Measurements from ENCODE around the gene FURIN.
"Not testable (repeated sequence)": the region's sequence is repeated elsewhere in the genome, so short reads cannot be mapped to it uniquely, and the experiment has no call there.

Gene FURIN

DNA sequence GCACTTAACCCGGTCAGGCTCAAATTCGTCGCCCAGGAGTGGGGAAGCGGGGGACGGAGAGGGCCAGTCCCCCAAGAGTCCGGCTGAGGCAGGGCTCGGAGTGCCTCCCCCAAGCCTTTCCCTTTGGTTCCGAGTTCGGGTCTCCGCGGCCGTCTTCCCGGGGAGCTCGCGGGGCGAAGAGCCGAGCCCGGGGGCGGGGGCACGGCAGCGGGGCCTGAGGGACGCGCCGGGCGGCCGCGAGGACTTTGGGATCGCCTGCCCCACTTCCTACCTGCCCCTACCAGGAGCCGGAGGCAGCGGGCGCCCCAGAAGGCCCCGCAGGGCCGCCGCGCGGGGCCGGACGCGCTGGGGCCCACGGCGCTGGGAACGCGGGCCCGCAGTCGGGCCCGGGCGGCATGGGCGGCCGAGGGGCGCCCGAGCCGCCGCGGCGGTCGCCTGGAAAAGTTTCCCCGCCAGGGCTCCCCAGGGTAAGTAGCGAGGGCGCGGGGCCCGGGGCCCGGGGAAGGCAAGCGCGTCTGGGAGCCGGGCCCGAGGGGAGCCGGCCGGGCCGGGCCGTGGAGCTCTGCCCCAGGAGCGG lies 2.8 kb downstream of the FURIN start:
- Histone ChIP-seq H3K4me3 (ENCODE audit: low read depth, low read length) (peak overlapping the region; percentile 75), H3K9ac (ENCODE audit: low read depth, low read length) (0 out of 2 replicates have a peak overlapping the region, but pooled peaks have one; percentile 45), H3K4me1 (ENCODE audit: control insufficient read depth, insufficient read depth, low read length) (peaks cover 54% of the 10 kb centered on the region), H3K27me3 (ENCODE audit: control insufficient read depth, insufficient read depth, low read length) (no peaks in the 10 kb centered on the region), H3K36me3 (ENCODE audit: control insufficient read depth, insufficient read depth, low read length) (peaks cover under 1% of the 10 kb centered on the region; the same call in 1 of the 2 replicates), H3K27ac (ENCODE audit: low read depth, low read length) (peak overlapping the region; percentile 92), H3K9me3 (ENCODE audit: control insufficient read depth, insufficient read depth, low read length) (no peaks in the 10 kb centered on the region)

DNA sequence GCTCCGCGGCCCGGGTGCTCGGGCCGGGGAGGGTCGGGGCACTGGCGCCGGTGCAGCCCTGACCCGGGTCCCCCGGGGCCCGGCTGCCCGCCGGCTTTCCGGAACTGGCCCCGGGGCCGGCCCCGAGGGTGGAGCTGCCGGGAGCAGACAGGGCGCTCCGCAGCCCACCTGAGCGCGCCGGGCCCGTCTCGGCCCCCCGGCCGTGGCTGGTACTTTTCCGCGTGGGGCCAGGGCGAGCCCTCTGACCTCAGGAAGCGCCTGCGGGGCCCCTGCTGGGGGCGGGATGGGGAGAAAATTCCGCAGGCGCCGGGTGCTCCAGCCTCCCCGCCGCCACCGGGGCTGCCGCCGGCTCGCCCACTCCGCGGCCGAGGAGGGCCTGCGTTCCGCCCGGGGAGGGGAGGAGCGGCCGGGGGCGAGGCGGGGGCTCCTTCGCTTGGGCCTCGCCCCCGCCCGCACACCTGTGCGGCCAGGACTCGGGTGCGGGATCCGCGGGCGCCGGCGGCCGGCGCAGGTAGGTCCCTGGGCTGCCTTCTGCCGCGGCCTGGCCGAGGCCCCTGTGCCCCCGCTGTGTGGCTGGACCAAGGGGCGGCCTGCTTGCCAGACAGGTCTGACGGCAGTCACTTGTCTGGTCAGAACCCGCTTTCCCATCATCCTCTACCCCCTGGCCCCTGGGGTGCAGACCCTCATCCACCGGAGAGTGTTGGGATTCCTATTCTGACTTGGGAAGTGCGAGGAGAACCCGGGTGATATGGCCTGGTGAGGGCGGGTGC lies 3.5 kb downstream of the FURIN start:
- Histone ChIP-seq H3K4me1 (ENCODE audit: control insufficient read depth, insufficient read depth, low read length) (peaks cover 54% of the 10 kb centered on the region), H3K4me3 (ENCODE audit: low read depth, low read length) (peak overlapping the region; percentile 75), H3K9me3 (ENCODE audit: control insufficient read depth, insufficient read depth, low read length) (no peaks in the 10 kb centered on the region), H3K36me3 (ENCODE audit: control insufficient read depth, insufficient read depth, low read length) (peaks cover 7% of the 10 kb centered on the region), H3K9ac (ENCODE audit: low read depth, low read length) (no peak overlapping the region), H3K27me3 (ENCODE audit: control insufficient read depth, insufficient read depth, low read length) (no peaks in the 10 kb centered on the region), H3K27ac (ENCODE audit: low read depth, low read length) (peak overlapping the region; percentile 92)

GRCh38 chr15:90872486-90873184 lies 4.2 kb downstream of the FURIN start:
- no peak overlapping the region for H3K9ac ChIP-seq (ENCODE audit: low read depth, low read length)
- H3K27me3 ChIP-seq (ENCODE audit: control insufficient read depth, insufficient read depth, low read length), result no peaks in the 10 kb centered on the region
- H3K4me1 ChIP-seq (ENCODE audit: control insufficient read depth, insufficient read depth, low read length), result peaks cover 54% of the 10 kb centered on the region
- peak overlapping the region; percentile 75 for H3K4me3 ChIP-seq (ENCODE audit: low read depth, low read length)
- no peaks in the 10 kb centered on the region for H3K9me3 ChIP-seq (ENCODE audit: control insufficient read depth, insufficient read depth, low read length)
- H3K36me3 ChIP-seq (ENCODE audit: control insufficient read depth, insufficient read depth, low read length), result peaks cover 14% of the 10 kb centered on the region
- peak overlapping the region; percentile 92 for H3K27ac ChIP-seq (ENCODE audit: low read depth, low read length)

DNA sequence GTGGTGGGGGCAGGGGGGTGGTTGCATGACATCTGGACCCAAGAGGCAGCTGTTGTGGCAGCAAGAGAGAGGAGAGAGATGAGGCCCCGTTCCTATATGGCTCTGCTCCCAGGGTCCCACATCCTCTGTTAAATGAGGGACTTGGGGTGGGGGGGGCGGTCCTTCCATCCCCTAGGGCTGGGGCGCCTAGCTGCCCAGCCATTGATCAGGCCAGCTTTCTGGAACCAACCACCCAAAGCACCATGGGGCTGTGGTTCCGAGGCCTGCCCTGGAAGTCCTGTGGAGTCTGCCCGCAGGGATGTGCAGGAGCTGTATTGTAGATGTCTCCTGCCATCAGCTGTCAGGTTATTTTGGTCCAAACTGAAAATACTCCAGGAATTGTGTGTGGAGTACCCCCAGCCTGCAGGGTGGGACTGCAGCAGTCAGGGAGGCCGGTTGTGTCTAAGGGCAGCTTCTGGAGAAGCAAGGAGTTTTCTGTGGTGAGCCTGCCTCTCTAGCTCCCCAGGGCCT lies 5.2 kb downstream of the FURIN start:
- H3K4me1 ChIP-seq (ENCODE audit: control insufficient read depth, insufficient read depth, low read length), result peaks cover 47% of the 10 kb centered on the region
- peak overlapping the region; percentile 92 for H3K27ac ChIP-seq (ENCODE audit: low read depth, low read length)
- no peak overlapping the region for H3K9ac ChIP-seq (ENCODE audit: low read depth, low read length)
- no peaks in the 10 kb centered on the region for H3K9me3 ChIP-seq (ENCODE audit: control insufficient read depth, insufficient read depth, low read length)
- peaks cover 20% of the 10 kb centered on the region for H3K36me3 ChIP-seq (ENCODE audit: control insufficient read depth, insufficient read depth, low read length)
- H3K27me3 ChIP-seq (ENCODE audit: control insufficient read depth, insufficient read depth, low read length), result no peaks in the 10 kb centered on the region
- no peak overlapping the region for H3K4me3 ChIP-seq (ENCODE audit: low read depth, low read length)

DNA sequence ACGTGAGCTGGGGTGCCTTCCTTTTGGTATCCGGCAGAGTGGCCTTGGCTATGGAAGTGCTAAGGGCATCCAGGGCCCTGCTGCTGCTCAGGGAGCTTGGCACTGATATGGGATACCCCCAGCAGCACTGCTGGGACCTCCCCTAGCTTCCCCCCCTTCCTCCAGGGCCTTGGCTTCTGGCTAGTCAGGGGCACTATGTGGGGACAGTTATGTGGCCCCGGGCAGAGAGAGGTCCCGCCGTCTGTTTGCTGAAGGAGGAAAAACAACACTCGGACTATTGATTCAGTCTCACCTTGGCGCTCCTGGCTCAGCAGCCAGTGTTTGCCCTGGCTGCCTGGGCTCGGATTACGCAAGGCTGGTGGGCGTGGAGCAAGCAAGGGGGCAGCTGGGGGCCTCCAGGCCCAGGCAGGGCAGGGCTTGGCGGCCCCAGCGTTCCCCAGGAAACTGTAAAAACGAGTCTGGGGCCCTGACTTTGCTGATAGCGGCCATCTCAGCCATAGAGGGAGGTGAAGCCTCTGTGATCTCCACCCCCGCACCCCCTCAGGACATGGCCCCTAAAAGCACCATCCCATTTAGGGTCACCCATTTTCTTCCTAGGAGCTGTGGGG lies 5.7 kb downstream of the FURIN start:
- peaks cover 23% of the 10 kb centered on the region for H3K36me3 ChIP-seq (ENCODE audit: control insufficient read depth, insufficient read depth, low read length)
- H3K4me1 ChIP-seq (ENCODE audit: control insufficient read depth, insufficient read depth, low read length), result peaks cover 42% of the 10 kb centered on the region
- H3K4me3 ChIP-seq (ENCODE audit: low read depth, low read length), result no peak overlapping the region; the same call in 1 of the 2 replicates

GRCh38 chr15:90874986-90875385 lies 6.6 kb downstream of the FURIN start:
- Histone ChIP-seq H3K4me1 (ENCODE audit: control insufficient read depth, insufficient read depth, low read length) (peaks cover 33% of the 10 kb centered on the region), H3K36me3 (ENCODE audit: control insufficient read depth, insufficient read depth, low read length) (peaks cover 32% of the 10 kb centered on the region)
- H3K9me3 ChIP-seq (ENCODE audit: control insufficient read depth, insufficient read depth, low read length); H3K9ac ChIP-seq (ENCODE audit: low read depth, low read length); H3K27me3 ChIP-seq (ENCODE audit: control insufficient read depth, insufficient read depth, low read length); H3K27ac ChIP-seq (ENCODE audit: low read depth, low read length); H3K4me3 ChIP-seq (ENCODE audit: low read depth, low read length): not testable (repeated sequence)

More for the DNA sequence above, 5.7 kb downstream of the FURIN start:
- no peak overlapping the region for H3K9ac ChIP-seq (ENCODE audit: low read depth, low read length)
- peak overlapping the region; percentile 92 for H3K27ac ChIP-seq (ENCODE audit: low read depth, low read length)
- H3K9me3 ChIP-seq (ENCODE audit: control insufficient read depth, insufficient read depth, low read length), result no peaks in the 10 kb centered on the region
- no peaks in the 10 kb centered on the region for H3K27me3 ChIP-seq (ENCODE audit: control insufficient read depth, insufficient read depth, low read length)

GRCh38 chr15:90875549-90875981 lies 7.2 kb downstream of the FURIN start:
- H3K27me3 ChIP-seq (ENCODE audit: control insufficient read depth, insufficient read depth, low read length), result no peaks in the 10 kb centered on the region
- peaks cover 27% of the 10 kb centered on the region for H3K4me1 ChIP-seq (ENCODE audit: control insufficient read depth, insufficient read depth, low read length)
- H3K27ac ChIP-seq (ENCODE audit: low read depth, low read length), result no peak overlapping the region
- no peak overlapping the region for H3K4me3 ChIP-seq (ENCODE audit: low read depth, low read length)
- peaks cover 38% of the 10 kb centered on the region for H3K36me3 ChIP-seq (ENCODE audit: control insufficient read depth, insufficient read depth, low read length)
- no peaks in the 10 kb centered on the region for H3K9me3 ChIP-seq (ENCODE audit: control insufficient read depth, insufficient read depth, low read length)
- H3K9ac ChIP-seq (ENCODE audit: low read depth, low read length), result no peak overlapping the region

GRCh38 chr15:90876046-90876445 lies 7.7 kb downstream of the FURIN start:
- Histone ChIP-seq H3K9me3 (ENCODE audit: control insufficient read depth, insufficient read depth, low read length) (no peaks in the 10 kb centered on the region), H3K27me3 (ENCODE audit: control insufficient read depth, insufficient read depth, low read length) (no peaks in the 10 kb centered on the region), H3K27ac (ENCODE audit: low read depth, low read length) (no peak overlapping the region), H3K4me1 (ENCODE audit: control insufficient read depth, insufficient read depth, low read length) (peaks cover 24% of the 10 kb centered on the region), H3K4me3 (ENCODE audit: low read depth, low read length) (no peak overlapping the region), H3K36me3 (ENCODE audit: control insufficient read depth, insufficient read depth, low read length) (peaks cover 42% of the 10 kb centered on the region), H3K9ac (ENCODE audit: low read depth, low read length) (no peak overlapping the region)

DNA sequence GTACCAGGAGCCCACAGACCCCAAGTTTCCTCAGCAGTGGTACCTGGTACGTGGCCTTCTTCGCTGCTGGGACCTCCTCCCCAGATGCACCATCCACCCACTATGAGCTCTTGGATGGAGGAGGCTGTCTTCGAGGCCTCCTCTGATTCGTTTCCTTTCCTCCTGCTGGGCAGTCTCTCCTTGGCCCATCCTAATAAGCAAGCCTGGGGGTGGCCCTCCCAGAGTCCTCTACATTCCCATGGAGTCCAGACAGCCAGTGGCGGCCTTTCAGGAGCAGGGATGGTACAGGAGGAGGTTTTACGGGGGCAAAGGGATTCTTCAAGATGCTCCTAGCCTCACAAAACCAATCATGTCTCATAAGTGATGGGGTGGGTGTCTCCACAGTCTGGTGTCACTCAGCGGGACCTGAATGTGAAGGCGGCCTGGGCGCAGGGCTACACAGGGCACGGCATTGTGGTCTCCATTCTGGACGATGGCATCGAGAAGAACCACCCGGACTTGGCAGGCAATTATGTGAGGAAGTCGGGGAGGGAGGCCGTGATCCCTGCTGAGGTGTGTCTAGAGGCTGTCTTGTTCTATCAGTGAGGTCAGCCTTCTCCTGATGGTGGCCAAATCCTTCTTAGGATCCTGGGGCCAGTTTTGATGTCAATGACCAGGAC lies 8.3 kb downstream of the FURIN start:
- H3K4me3 ChIP-seq (ENCODE audit: low read depth, low read length), result no peak overlapping the region
- H3K27me3 ChIP-seq (ENCODE audit: control insufficient read depth, insufficient read depth, low read length), result no peaks in the 10 kb centered on the region
- H3K4me1 ChIP-seq (ENCODE audit: control insufficient read depth, insufficient read depth, low read length), result peaks cover 24% of the 10 kb centered on the region
- no peak overlapping the region for H3K27ac ChIP-seq (ENCODE audit: low read depth, low read length)
- H3K9ac ChIP-seq (ENCODE audit: low read depth, low read length), result no peak overlapping the region
- peaks cover 48% of the 10 kb centered on the region for H3K36me3 ChIP-seq (ENCODE audit: control insufficient read depth, insufficient read depth, low read length)
- no peaks in the 10 kb centered on the region for H3K9me3 ChIP-seq (ENCODE audit: control insufficient read depth, insufficient read depth, low read length)

DNA sequence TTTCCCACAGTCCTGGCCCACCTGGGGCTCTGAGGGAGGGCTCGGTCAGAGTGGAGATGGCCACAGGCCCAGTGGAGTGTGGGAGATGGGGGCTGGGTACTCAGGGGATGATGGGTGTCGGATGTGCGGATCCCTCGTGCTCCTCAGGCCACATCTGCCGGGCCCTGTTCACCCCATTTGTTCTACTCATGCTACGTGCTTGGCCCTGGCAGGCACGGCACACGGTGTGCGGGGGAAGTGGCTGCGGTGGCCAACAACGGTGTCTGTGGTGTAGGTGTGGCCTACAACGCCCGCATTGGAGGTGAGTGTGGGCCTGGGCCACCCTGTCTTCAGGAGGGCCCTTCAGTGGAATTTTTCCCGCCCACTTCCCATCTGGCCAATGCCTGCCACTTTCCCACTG lies 8.9 kb downstream of the FURIN start:
- H3K9me3 ChIP-seq (ENCODE audit: control insufficient read depth, insufficient read depth, low read length), result no peaks in the 10 kb centered on the region
- H3K4me3 ChIP-seq (ENCODE audit: low read depth, low read length), result no peak overlapping the region
- no peaks in the 10 kb centered on the region for H3K27me3 ChIP-seq (ENCODE audit: control insufficient read depth, insufficient read depth, low read length)
- H3K9ac ChIP-seq (ENCODE audit: low read depth, low read length), result no peak overlapping the region
- H3K27ac ChIP-seq (ENCODE audit: low read depth, low read length), result no peak overlapping the region
- H3K36me3 ChIP-seq (ENCODE audit: control insufficient read depth, insufficient read depth, low read length), result peaks cover 48% of the 10 kb centered on the region
- peaks cover 22% of the 10 kb centered on the region for H3K4me1 ChIP-seq (ENCODE audit: control insufficient read depth, insufficient read depth, low read length)

Data from HUES48 (cell line).